ENCODE results near the gene CYLD. TPM values are rescaled to one million over a fixed set of nuclear protein-coding genes. Genes with fewer than 3 reads are reported as not detected.

CYLD gene
- total RNA-seq, 1 experiment from 2014 or later, result 12.5 TPM

DNA sequence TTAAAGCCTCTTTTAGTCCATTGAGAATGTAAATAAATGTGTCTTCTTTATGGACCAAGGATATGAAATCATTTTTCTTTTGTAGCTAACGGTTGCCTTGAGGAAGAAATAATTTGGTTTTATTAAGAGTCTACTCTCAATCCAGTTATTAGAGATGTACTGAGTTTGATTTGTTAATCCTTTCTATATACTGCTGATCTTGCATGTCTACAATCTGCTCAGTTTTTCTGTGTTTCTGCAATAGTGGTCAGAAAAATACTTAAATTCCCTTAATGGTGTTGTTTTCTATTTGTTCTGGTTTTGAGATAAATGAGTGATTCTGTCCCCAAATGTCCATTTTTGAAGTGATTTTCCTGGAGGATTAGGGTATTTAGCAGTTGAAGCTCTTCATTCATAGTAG lies 54.9 kb downstream of the CYLD start:
- Histone ChIP-seq H3K27ac (ENCODE audit: insufficient read length, low read depth, low read length) (no peak overlapping the region), H3K4ac (ENCODE audit: low read depth, low read length) (no peak overlapping the region), H2BK15ac (ENCODE audit: low read depth, low read length) (no peak overlapping the region), H3K18ac (ENCODE audit: insufficient read length, low read depth, low read length) (no peak overlapping the region), H2BK5ac (ENCODE audit: insufficient read length, low read length) (no peak overlapping the region), H3K4me1 (ENCODE audit: insufficient read depth, low read length) (no peaks in the 10 kb centered on the region), H3K4me2 (ENCODE audit: insufficient read depth, insufficient read length, low read length) (no peak overlapping the region), H3K9ac (ENCODE audit: extremely low read depth, insufficient read length, low read length) (no peak overlapping the region), H3K27me3 (ENCODE audit: insufficient read depth, low read length) (no peaks in the 10 kb centered on the region; the same call in 1 of the 2 replicates), H4K5ac (ENCODE audit: insufficient read length, low read depth, low read length) (no peak overlapping the region), H4K91ac (ENCODE audit: insufficient read length, low read depth, low read length) (no peak overlapping the region), H2BK20ac (ENCODE audit: low read depth, low read length, poor library complexity, severe bottlenecking) (no peak overlapping the region), H4K8ac (replicated peaks; ENCODE audit: insufficient read length, low read depth, low read length) (no peak overlapping the region), H2BK120ac (ENCODE audit: low read depth, low read length, poor library complexity, severe bottlenecking) (no peak overlapping the region), H3T11ph (ENCODE audit: low read length) (no peak overlapping the region), H3K23me2 (ENCODE audit: insufficient read length, low read depth, low read length, poor library complexity, severe bottlenecking) (no peaks in the 10 kb centered on the region), H3K9me3 (ENCODE audit: control insufficient read depth, low read depth, low read length) (no peaks in the 10 kb centered on the region), H3K79me1 (ENCODE audit: insufficient read depth, low read depth, low read length, poor library complexity, severe bottlenecking) (no peaks in the 10 kb centered on the region), H3K14ac (ENCODE audit: insufficient read depth, low read length) (no peak overlapping the region), H3K56ac (ENCODE audit: insufficient read length, low read depth, low read length) (no peak overlapping the region), H2BK12ac (ENCODE audit: insufficient read length, low read depth, low read length) (no peak overlapping the region), H2AK5ac (ENCODE audit: insufficient read length, low read length) (no peak overlapping the region), H3K79me2 (ENCODE audit: insufficient read depth, low read length) (no peaks in the 10 kb centered on the region), H2AFZ (ENCODE audit: low read length) (no peak overlapping the region), H3K23ac (ENCODE audit: insufficient read length, low read depth, low read length) (no peak overlapping the region), H4K20me1 (ENCODE audit: control insufficient read depth, insufficient read depth, insufficient read length) (no peaks in the 10 kb centered on the region)
- no CpG with 5 or more reads among the region's 1 CpG for WGBS (ENCODE audit: extremely low coverage, insufficient read length, low lambda C conversion rate)
- Mint-ChIP-seq H3K27me3 (ENCODE audit: low read depth) (no peaks in the 10 kb centered on the region), H3K4me3 (no peak overlapping the region), H3K36me3 (ENCODE audit: insufficient read depth in 1 of 3, low read depth in 3 of 3) (no peaks in the 10 kb centered on the region), H3K9me3 (no peaks in the 10 kb centered on the region), H3K27ac (no peak overlapping the region), H3K4me1 (no peaks in the 10 kb centered on the region; a peak in 1 of 4 replicates)
- TF ChIP-seq, protein P1, sequence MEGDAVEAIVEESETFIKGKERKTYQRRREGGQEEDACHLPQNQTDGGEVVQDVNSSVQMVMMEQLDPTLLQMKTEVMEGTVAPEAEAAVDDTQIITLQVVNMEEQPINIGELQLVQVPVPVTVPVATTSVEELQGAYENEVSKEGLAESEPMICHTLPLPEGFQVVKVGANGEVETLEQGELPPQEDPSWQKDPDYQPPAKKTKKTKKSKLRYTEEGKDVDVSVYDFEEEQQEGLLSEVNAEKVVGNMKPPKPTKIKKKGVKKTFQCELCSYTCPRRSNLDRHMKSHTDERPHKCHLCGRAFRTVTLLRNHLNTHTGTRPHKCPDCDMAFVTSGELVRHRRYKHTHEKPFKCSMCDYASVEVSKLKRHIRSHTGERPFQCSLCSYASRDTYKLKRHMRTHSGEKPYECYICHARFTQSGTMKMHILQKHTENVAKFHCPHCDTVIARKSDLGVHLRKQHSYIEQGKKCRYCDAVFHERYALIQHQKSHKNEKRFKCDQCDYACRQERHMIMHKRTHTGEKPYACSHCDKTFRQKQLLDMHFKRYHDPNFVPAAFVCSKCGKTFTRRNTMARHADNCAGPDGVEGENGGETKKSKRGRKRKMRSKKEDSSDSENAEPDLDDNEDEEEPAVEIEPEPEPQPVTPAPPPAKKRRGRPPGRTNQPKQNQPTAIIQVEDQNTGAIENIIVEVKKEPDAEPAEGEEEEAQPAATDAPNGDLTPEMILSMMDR (conservative IDR thresholded peaks at IDR 0.05), result no peak
- no peak for DNase-seq

All from H9 (cell line).